Activated CD4-positive, alpha-beta memory T cell treated with anti-CD3 and anti-CD28 coated beads, Interleukin-2, amount 10 ng/mL, durations not matched to agents 7 days and 5 days (primary cell): ENCODE results near the gene CEBPZOS. TPM values are rescaled to one million over a fixed set of nuclear protein-coding genes. Genes with fewer than 3 reads are reported as not detected.
A peak's percentile ranks its signal among the peaks of the same experiment; 100 is the strongest.

Experiments
- CTCF ChIA-PET: fragments of 350-600 bp; sonication (Branson Sonifier 250); formaldehyde crosslinking; loops from one replicate; lab custom pipeline; 2021; ENCODE audit warnings: antibody characterized with exemption, inconsistent platforms; lab: Charles Lee
- POLR2A ChIA-PET: fragments of 350-600 bp; sonication (Branson Sonifier 250); formaldehyde crosslinking; loops from one replicate; lab custom pipeline; 2021; ENCODE audit warnings: antibody characterized with exemption; lab: Charles Lee
- DNase-seq: peaks from one replicate; pipeline ENCODE4 v3.0.0-alpha.2; 2020
- H3K27ac Mint-ChIP-seq: one replicate; pipeline ENCODE4 v1.8.0; 2021; ENCODE audit warnings: mild to moderate bottlenecking, mixed read lengths
- H3K27me3 Mint-ChIP-seq: one replicate; pipeline ENCODE4 v1.8.0; 2021; ENCODE audit warnings: mixed read lengths
- H3K36me3 Mint-ChIP-seq: one replicate; pipeline ENCODE4 v1.8.0; 2021; ENCODE audit warnings: low read depth, mixed read lengths
- H3K4me1 Mint-ChIP-seq: one replicate; pipeline ENCODE4 v1.8.0; 2021; ENCODE audit warnings: mixed read lengths
- H3K4me3 Mint-ChIP-seq: one replicate; pipeline ENCODE4 v1.8.0; 2021; ENCODE audit warnings: mild to moderate bottlenecking, mixed read lengths
- H3K9me3 Mint-ChIP-seq: one replicate; pipeline ENCODE4 v1.8.0; 2021; ENCODE audit warnings: mixed read lengths
- total RNA-seq, 2 experiments: library from RNA; stranded (reverse); gene quantifications; one replicate each; pipeline ENCODE4 v1.2.3, GENCODE V29; 2021

CEBPZOS gene
- 10 to 100 TPM; 32.9 to 36.3 TPM for total RNA-seq

GRCh38 chr2:37196320-37197195, at the start of gene CEBPZOS:
Gene CEBPZOS, plus strand, starts transcription at chr2:37196496. Its CDS starts 3,209 bp downstream, at chr2:37199705.
- peaks cover 20% of the 10 kb centered on the region for H3K4me1 Mint-ChIP-seq
- H3K27me3 Mint-ChIP-seq: no peaks in the 10 kb centered on the region
- ChIA-PET POLR2A (interaction anchor here (0.7 to 1.8 kb wide), 15 partner anchors 17 to 880 kb away, joined by 3 to 13 read pairs (median 3); partner anchors contain the start of genes CEBPZ, CYP1B1, EIF2AK2 and GPATCH11), CTCF (interaction anchor here (0.6 to 1.2 kb wide), 3 partner anchors 15 to 1349 kb away, joined by 3 to 5 read pairs (median 3); no protein-coding TSS in a partner anchor)
- peak; percentile 90 for DNase-seq
- H3K9me3 Mint-ChIP-seq: no peaks in the 10 kb centered on the region
- H3K27ac Mint-ChIP-seq: peak within 1 kb of the TSS; percentile 97
- peaks cover 17% of the 10 kb centered on the region for H3K36me3 Mint-ChIP-seq
- H3K4me3 Mint-ChIP-seq: peak within 1 kb of the TSS; percentile 98

GRCh38 chr2:37148325-37148724, 48.0 kb upstream of the CEBPZOS start:
- Mint-ChIP-seq H3K27me3 (no peaks in the 10 kb centered on the region), H3K4me3 (no peak overlapping the region), H3K27ac (peak overlapping the region; percentile 48), H3K9me3 (peaks cover under 1% of the 10 kb centered on the region), H3K36me3 (peaks cover 74% of the 10 kb centered on the region), H3K4me1 (peaks cover 51% of the 10 kb centered on the region)
- POLR2A ChIA-PET: interaction anchor here (0.6 to 1.1 kb wide), 2 partner anchors 9 to 11 kb away, joined by 4 read pairs; partner anchors contain the start of gene EIF2AK2
- CTCF ChIA-PET: no interaction called here
- DNase-seq: no peak

GRCh38 chr2:37149626-37150322, 46.5 kb upstream of the CEBPZOS start:
- peak overlapping the region; percentile 12 for H3K4me3 Mint-ChIP-seq
- POLR2A ChIA-PET: interaction anchor here (0.9 kb wide), 1 partner anchor 24 kb away, joined by 3 read pairs; no protein-coding TSS in a partner anchor
- CTCF ChIA-PET: interaction anchor here (1.0 kb wide), 1 partner anchor 8 kb away, joined by 3 read pairs; no protein-coding TSS in a partner anchor
- H3K36me3 Mint-ChIP-seq: peaks cover 82% of the 10 kb centered on the region
- peaks cover 2% of the 10 kb centered on the region for H3K9me3 Mint-ChIP-seq
- peak overlapping the region; percentile 75 for H3K27ac Mint-ChIP-seq
- H3K27me3 Mint-ChIP-seq: no peaks in the 10 kb centered on the region
- no peak for DNase-seq
- H3K4me1 Mint-ChIP-seq: peaks cover 64% of the 10 kb centered on the region

- ChIA-PET CTCF (no interaction called here), POLR2A (no interaction called here)
- Mint-ChIP-seq H3K27ac (peak overlapping the region; percentile 27), H3K9me3 (peaks cover 2% of the 10 kb centered on the region), H3K4me3 (no peak overlapping the region), H3K4me1 (peaks cover 77% of the 10 kb centered on the region), H3K36me3 (peaks cover 75% of the 10 kb centered on the region), H3K27me3 (no peaks in the 10 kb centered on the region)
- no peak for DNase-seq
Observed at GRCh38 chr2:37153224-37153623, 43.1 kb upstream of the CEBPZOS start.

- peak overlapping the region; percentile 94 for H3K27ac Mint-ChIP-seq
- H3K27me3 Mint-ChIP-seq: no peaks in the 10 kb centered on the region
- DNase-seq: no peak
- H3K4me3 Mint-ChIP-seq: peak overlapping the region; percentile 91
- H3K36me3 Mint-ChIP-seq: peaks cover 59% of the 10 kb centered on the region
- peaks cover 66% of the 10 kb centered on the region for H3K4me1 Mint-ChIP-seq
- H3K9me3 Mint-ChIP-seq: peaks cover 2% of the 10 kb centered on the region
- POLR2A ChIA-PET: interaction anchor here (0.6 to 2.6 kb wide), 3 partner anchors 9 to 188 kb away, joined by 3 to 18 read pairs (median 5); partner anchors contain the start of gene STRN
- CTCF ChIA-PET: no interaction called here
Observed at GRCh38 chr2:37154785-37155184, 41.5 kb upstream of the CEBPZOS start.

GRCh38 chr2:37156071-37156856, 40.0 kb upstream of the CEBPZOS start:
- POLR2A ChIA-PET: interaction anchor here (0.7 to 2.6 kb wide), 17 partner anchors 8 to 516 kb away, joined by 3 to 18 read pairs (median 4); partner anchors contain the start of genes CEBPZ, CEBPZOS, GPATCH11 and HEATR5B
- Mint-ChIP-seq H3K4me3 (peak overlapping the region; percentile 91), H3K27ac (peak overlapping the region; percentile 94), H3K27me3 (no peaks in the 10 kb centered on the region), H3K9me3 (peaks cover 2% of the 10 kb centered on the region), H3K36me3 (peaks cover 48% of the 10 kb centered on the region), H3K4me1 (peaks cover 52% of the 10 kb centered on the region)
- CTCF ChIA-PET: interaction anchor here (1.3 to 2.6 kb wide), 2 partner anchors 12 to 35 kb away, joined by 3 to 12 read pairs; no protein-coding TSS in a partner anchor
- peak; percentile 45 for DNase-seq

GRCh38 chr2:37156857-37157714, 39.2 kb upstream of the CEBPZOS start, which contains the start of gene EIF2AK2:
Gene EIF2AK2, minus strand, starts transcription at chr2:37156980. Its CDS starts 9,174 bp downstream, at chr2:37147806.
- Mint-ChIP-seq H3K4me1 (peaks cover 44% of the 10 kb centered on the region), H3K27me3 (no peaks in the 10 kb centered on the region), H3K4me3 (peak within 1 kb of the TSS; percentile 91), H3K9me3 (peaks cover 2% of the 10 kb centered on the region), H3K36me3 (peaks cover 42% of the 10 kb centered on the region), H3K27ac (peak within 1 kb of the TSS; percentile 94)
- peak; percentile 92 for DNase-seq
- ChIA-PET CTCF (interaction anchor here (1.1 to 2.6 kb wide), 3 partner anchors 8 to 34 kb away, joined by 3 to 12 read pairs (median 3); no protein-coding TSS in a partner anchor), POLR2A (interaction anchor here (0.8 to 2.6 kb wide), 18 partner anchors 8 to 515 kb away, joined by 3 to 18 read pairs (median 4); partner anchors contain the start of genes CEBPZ, CEBPZOS, GPATCH11 and HEATR5B)

GRCh38 chr2:37164757-37165156, 31.5 kb upstream of the CEBPZOS start:
- ChIA-PET CTCF (no interaction called here), POLR2A (no interaction called here)
- Mint-ChIP-seq H3K36me3 (peaks cover 8% of the 10 kb centered on the region), H3K9me3 (peaks cover 14% of the 10 kb centered on the region), H3K4me1 (no peaks in the 10 kb centered on the region), H3K27me3 (no peaks in the 10 kb centered on the region), H3K4me3 (no peak overlapping the region), H3K27ac (no peak overlapping the region)
- no peak for DNase-seq

GRCh38 chr2:37167636-37168180, 28.6 kb upstream of the CEBPZOS start:
- peak overlapping the region; percentile 35 for H3K27ac Mint-ChIP-seq
- ChIA-PET POLR2A (interaction anchor here (1.4 kb wide), 1 partner anchor 10 kb away, joined by 4 read pairs; the partner anchor contains the start of gene EIF2AK2), CTCF (interaction anchor here (0.6 to 2.4 kb wide), 5 partner anchors 10 to 151 kb away, joined by 3 to 12 read pairs (median 3); partner anchors contain the start of gene EIF2AK2)
- H3K36me3 Mint-ChIP-seq: peaks cover 8% of the 10 kb centered on the region
- no peaks in the 10 kb centered on the region for H3K27me3 Mint-ChIP-seq
- no peak for DNase-seq
- peaks cover 14% of the 10 kb centered on the region for H3K9me3 Mint-ChIP-seq
- no peak overlapping the region for H3K4me3 Mint-ChIP-seq
- H3K4me1 Mint-ChIP-seq: no peaks in the 10 kb centered on the region

GRCh38 chr2:37168217-37168981, 27.9 kb upstream of the CEBPZOS start:
- Mint-ChIP-seq H3K27me3 (peaks cover under 1% of the 10 kb centered on the region), H3K36me3 (peaks cover 8% of the 10 kb centered on the region), H3K4me3 (no peak overlapping the region), H3K4me1 (no peaks in the 10 kb centered on the region), H3K9me3 (peaks cover 14% of the 10 kb centered on the region), H3K27ac (no peak overlapping the region)
- DNase-seq: no peak
- CTCF ChIA-PET: interaction anchor here (0.6 to 2.5 kb wide), 14 partner anchors 8 to 1106 kb away, joined by 3 to 12 read pairs (median 3); partner anchors contain the start of genes CEBPZ, CEBPZOS, EIF2AK2 and NDUFAF7
- POLR2A ChIA-PET: interaction anchor here (1.1 kb wide), 1 partner anchor 12 kb away, joined by 3 read pairs; the partner anchor contains the start of gene EIF2AK2
